GM19239 (cell line): ENCODE data around the gene OR4K2.
"Not testable (repeated sequence)": the region's sequence is repeated elsewhere in the genome, so short reads cannot be mapped to it uniquely, and the experiment has no call there.

Experiments
- DNase-seq: peaks from one replicate; pipeline ENCODE4 v3.0.0; 2011; ENCODE audit warnings: low spot score; ENCODE audit not compliant: insufficient read length
- FAIRE-seq: peaks from 2 replicates; lab custom pipeline; 2011; peaks lifted over from hg19 to GRCh38; lab: Jason Lieb, UNC

Gene OR4K2, protein sequence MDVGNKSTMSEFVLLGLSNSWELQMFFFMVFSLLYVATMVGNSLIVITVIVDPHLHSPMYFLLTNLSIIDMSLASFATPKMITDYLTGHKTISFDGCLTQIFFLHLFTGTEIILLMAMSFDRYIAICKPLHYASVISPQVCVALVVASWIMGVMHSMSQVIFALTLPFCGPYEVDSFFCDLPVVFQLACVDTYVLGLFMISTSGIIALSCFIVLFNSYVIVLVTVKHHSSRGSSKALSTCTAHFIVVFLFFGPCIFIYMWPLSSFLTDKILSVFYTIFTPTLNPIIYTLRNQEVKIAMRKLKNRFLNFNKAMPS

DNA sequence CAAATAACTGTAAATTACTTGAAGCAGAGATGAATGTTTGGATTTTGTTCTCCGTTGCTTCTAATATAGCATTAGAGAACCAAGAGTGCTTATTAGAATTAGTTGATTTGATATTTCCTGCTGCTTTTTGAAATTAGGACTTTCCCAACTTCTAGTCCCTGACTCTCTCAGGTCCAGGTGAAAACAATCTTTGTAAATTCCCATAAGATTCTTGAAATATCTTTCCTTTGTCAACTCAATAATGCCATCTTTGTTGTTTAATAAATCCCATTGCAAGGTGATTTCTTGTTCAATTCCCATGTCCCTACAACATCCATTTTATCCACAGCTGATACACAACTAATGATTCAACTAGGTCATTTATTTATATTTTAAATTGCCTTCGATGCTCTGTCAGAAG is at the start of gene OR4K2:
Gene OR4K2, plus strand, starts transcription at position 301 of the 400 bp plus-strand sequence. CDS start 1,126 bp downstream, outside the sequence.
- DNase-seq (no peak), FAIRE-seq (no peak)

DNA sequence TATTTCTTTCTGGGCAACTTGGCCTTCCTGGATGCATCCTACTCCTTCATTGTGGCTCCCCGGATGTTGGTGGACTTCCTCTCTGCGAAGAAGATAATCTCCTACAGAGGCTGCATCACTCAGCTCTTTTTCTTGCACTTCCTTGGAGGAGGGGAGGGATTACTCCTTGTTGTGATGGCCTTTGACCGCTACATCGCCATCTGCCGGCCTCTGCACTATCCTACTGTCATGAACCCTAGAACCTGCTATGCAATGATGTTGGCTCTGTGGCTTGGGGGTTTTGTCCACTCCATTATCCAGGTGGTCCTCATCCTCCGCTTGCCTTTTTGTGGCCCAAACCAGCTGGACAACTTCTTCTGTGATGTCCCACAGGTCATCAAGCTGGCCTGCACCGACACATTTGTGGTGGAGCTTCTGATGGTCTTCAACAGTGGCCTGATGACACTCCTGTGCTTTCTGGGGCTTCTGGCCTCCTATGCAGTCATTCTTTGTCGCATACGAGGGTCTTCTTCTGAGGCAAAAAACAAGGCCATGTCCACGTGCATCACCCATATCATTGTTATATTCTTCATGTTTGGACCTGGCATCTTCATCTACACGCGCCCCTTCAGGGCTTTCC is 47.2 kb upstream of the OR4K2 start:
- not testable (repeated sequence) for FAIRE-seq

DNA sequence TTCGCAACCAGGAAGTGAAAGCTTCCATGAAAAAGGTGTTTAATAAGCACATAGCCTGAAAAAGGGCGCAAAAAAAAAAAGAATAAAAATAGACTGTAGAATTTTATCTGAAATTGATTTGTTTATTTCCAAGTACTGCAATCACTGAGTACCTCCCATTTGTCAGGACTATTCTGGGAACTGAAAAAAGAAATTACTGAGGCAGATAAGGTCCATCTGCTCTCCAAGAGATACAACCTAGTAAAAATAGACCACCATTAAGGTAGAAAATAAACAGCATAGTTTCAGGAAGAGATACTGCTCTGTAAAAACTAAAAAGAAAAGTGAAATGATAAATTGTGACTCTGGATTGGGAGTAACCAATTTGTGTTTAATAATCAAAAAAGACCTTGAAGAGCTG is 46.6 kb upstream of the OR4K2 start:
- FAIRE-seq (no peak), DNase-seq (no peak)

More for the DNA sequence above, 47.2 kb upstream of the OR4K2 start:
- DNase-seq, result not testable (repeated sequence)

DNA sequence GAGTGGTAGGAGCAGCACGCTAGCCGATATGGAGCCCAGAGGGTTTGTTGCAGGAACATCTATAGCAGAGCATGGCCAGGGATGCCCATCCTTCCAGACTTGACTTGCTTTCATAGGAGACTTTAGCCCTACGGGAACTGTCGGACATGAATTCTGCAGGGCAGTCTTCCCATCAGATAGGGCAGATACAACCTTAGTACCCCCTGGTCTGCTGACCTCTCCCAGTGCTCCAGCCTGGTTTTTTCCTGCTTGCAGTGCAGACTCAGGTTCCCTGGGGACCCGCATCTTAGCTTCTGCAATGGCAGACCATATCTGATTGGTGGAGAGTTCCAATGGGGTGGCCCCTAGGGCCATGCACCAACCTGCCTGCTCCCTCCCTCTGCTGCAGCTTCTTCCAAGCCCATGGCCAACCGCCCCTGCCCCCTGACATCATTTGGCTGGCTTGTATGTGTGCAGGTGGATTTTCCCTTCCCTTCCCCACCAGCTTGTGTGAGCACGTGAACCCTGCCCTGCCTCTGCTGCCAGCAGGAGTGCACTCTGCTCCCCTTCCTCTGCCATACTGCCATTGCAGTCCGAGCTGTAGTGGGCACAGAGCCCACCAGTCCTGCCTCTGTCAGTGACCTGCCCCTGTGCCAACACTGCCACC is 40.6 kb upstream of the OR4K2 start:
- FAIRE-seq, result not testable (repeated sequence)

DNA sequence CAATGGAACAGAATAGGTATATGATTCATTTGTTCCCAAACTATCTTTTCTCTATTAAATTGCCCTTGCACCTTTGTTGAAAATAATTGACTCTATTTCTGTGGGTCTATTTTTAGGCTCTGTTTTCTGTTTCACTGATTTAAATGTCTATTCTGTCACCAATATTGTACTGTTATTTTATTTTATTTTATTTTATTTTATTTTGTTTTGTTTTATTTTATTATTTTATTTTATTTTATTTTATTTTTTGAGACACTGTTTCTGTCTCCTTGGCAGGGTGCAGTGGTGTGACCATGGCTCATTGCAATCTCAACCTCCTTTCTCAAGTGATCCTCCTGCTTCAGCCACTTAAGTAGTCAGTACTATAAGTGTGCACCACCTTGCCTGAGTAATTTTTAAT is 36.5 kb upstream of the OR4K2 start:
- DNase-seq (no peak), FAIRE-seq (no peak)

More for the DNA sequence above, 40.6 kb upstream of the OR4K2 start:
- not testable (repeated sequence) for DNase-seq

DNA sequence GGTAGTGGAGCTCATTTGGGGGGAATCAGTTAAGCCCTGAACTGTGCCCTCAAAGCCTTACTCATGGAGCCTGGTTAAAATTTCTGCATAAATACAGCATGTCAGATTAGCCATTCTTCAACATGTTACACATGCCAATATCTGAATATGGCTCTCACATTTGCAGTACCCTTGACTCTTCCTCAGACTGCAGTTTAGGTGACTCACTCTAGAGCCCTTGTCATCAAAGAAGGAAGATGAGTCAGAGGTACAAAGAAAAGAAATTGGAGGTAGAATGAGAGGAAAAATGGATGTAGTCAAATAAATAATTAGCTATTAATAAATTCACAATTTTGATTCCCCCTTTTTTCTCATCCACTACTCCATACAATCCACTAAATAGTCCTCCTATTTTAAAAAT is 23.6 kb upstream of the OR4K2 start:
- no peak for DNase-seq
- no peak for FAIRE-seq

DNA sequence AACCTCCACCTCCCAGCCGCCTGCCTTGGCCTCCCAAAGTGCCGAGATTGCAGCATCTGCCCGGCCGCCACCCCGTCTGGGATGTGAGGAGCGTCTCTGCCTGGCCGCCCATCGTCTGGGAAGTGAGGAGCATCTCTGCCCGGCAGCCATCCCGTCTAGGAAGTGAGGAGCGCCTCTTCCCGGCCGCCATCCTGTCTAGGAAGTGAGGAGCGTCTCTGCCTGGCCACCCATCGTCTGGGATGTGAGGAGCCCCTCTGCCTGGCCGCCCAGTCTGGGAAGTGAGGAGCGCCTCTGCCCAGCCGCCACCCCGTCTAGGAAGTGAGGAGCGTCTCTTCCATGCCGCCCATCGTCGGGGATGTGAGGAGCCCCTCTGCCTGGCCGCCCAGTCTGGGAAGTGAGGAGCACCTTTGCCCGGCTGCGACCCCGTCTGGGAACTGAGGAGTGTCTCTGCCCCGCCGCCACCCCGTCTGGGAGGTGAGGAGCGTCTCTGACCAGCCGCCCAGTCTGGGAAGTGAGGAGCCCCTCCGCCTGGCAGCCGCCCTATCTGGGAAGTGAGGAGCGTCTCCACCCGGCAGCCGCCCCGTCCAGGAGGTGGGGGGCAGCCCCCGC is 8.8 kb upstream of the OR4K2 start:
- FAIRE-seq, DNase-seq: not testable (repeated sequence)

DNA sequence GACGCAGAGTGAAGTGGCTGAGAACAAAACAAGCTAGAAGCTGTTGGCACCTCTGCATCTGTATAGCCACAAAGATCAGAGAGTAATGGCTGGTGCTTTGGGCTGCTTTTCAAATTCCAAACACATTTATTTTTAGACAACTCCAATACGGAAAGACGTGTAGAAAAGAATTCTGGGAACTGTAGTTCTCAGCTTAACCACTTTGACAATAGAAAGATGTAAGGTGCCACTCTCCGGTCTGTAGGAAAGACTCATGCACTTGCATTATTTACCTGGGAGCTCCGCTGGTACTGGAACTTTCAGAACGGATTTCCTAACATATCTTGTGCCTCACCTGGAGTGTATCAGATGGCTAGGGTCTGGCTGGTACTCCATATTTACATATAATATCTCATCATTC is 1.8 kb upstream of the OR4K2 start:
- DNase-seq (no peak), FAIRE-seq (no peak)

DNA sequence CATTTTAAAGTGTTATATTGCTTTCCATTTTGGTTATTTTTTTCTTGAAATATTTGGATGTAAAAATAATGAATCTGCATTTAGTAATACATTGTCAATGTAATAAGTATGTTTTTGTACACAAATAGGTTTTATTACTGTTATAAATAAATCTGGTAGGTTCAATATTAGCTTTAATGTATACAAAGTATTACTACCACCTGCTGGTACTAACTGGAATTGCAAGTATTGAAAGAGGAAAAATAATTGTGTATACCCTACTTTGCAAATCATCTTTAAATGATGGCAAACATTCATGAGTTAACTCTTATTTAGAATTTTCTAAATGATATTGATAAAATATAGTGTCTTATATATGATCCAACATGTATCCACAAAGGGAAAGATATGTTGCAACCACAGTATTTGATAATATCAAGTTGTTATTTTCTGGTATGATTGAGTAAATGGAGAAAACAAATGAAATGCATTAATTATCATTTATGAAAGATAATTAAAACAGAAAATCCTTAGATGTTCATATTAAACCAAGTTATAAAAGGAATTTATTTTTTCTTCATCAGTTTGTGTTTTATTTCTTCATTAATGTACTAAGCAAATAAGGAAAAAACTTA is 3.2 kb downstream of the OR4K2 start:
- FAIRE-seq, result no peak
- no peak for DNase-seq

DNA sequence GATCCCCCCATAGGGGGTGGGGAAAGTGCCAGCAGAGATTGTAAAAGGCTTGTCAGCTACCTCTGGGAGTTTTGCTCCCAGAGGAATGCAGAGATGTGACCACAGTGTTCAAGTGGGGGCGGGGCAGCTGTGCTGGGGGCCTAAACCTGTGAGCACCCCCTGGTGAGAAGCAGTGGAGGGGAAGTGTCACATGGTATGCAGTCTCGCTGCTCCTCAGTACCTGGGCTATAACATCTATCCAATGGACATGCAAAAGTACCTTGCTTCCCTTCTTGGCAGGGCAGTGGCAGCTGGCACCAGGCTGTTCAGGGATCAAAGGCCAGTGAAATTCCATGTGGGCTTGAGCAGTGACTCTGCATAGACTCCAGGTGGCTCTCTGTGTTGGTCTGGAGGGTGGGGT is 20.3 kb downstream of the OR4K2 start:
- FAIRE-seq, result no peak
- DNase-seq, result no peak

DNA sequence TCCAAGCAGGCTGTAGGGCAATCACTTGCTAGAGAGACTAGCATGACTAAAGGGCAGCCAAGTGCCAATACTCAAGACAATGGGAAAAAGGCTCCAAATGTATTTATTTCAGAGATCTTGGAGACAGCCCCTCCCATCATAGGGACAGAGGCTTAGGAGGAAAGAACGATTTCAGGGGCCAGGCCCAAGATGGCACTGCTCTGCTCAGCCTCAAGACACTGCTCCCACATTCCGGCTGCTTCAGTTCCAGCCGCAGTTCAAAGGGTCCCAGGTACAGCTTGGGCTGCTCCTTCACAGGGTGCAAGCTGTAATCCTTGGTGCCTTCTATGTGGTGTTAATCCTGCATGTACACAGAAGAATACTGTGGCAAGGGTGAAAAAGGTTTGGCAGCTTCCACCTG is 26.1 kb downstream of the OR4K2 start:
- FAIRE-seq, result no peak
- no peak for DNase-seq

DNA sequence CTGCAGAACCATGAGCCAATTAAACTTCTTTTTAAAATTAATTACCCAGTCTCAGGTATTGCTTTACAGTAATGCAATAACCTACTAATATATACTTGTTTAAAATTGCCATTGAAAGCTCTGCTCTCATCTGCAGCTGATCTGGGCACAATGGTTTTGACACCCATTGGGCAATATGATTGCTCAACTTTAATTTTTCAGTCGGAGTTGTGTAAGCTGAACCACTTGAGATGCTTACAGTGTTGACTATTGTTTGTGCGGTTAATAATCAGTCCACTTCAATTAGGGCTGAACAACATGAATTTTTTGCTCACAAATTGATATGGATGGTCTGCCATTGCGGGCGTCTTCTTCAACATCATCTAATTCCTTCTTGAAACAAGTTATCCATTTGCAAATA is 27.5 kb downstream of the OR4K2 start:
- FAIRE-seq, result no peak
- no peak for DNase-seq

DNA sequence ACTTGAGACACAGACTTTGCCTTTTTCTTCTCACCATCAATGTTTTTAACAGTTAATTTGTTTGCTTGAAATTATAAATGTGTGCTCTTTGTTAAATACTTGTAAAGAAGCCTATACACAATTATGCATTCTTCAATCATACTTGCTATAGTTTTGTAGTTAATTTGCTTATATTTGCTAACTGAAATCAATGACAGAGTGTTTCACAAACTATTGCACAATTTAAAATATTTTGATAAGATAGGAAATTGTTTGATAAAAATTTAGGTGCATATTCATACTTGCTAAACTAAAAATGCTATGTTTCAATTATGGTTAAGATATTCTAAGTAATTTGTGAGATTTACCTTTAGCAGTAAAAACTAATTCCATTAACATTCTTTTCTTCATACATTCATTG is 31.7 kb downstream of the OR4K2 start:
- no peak for DNase-seq
- no peak for FAIRE-seq

DNA sequence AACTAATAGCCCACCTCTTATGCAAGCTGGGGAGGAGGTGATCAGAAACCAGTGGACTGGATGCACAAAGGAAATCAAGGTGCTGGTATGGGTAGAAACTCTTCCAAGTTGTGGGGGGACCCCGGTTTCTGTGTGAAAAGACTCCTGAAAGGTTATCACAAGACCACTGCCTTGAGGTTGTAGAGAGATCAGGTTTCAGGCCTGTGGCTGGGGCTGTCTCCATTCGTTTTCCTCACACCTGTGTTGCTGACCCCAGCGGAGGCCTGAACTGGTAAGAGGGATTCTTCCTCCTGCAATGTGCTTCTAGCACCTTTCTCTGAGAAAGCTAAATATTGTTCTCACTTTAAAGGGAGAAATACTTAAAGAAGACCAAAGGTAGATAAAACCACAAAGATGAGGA is 36.2 kb downstream of the OR4K2 start:
- FAIRE-seq, result no peak
- DNase-seq, result no peak

DNA sequence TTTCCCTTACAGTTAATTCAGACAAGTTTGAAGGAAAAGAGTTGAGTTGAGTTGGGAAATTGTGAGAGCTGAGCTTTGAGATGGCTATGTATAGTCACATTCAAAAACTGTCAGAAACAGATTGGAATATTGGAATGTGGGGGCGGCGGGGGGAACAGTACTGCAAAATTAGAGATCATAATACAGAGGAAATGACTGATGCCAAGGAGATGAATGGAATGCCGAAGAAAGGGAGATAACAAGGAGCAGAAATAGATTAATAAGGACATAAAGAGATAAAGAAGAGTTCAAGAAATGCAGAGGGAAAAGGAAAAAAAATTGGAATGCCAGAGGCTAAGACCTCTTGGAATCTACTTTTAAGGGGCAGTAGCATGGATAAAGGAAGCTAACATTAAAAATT is 42.3 kb downstream of the OR4K2 start:
- DNase-seq (no peak), FAIRE-seq (no peak)

DNA sequence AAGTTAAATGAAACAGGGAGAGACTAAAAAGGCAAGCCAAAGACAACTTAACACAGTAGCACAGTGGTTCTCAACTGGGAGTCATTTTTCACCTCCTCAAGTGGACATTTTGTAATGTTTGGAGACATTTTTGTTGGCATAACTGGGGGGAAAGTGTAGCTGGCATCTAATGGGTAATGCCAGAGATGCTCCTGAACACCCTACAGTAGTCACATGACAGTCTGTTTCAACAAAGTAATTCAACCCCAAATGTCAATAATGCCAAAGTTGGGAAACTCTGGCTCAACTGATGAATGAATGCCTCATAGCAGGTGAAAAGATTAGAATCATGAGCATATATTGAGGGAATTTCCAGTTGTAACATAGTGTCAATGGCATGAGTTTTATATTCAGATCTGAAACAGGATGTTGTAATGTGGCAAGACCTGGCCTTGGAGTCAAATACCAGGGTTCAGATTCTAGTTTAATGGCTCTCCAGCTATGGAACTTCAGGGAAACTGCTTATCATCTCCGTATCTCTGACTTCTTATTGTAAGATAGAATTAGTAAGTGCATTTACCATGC is 43.1 kb downstream of the OR4K2 start:
- FAIRE-seq (no peak), DNase-seq (no peak)

DNA sequence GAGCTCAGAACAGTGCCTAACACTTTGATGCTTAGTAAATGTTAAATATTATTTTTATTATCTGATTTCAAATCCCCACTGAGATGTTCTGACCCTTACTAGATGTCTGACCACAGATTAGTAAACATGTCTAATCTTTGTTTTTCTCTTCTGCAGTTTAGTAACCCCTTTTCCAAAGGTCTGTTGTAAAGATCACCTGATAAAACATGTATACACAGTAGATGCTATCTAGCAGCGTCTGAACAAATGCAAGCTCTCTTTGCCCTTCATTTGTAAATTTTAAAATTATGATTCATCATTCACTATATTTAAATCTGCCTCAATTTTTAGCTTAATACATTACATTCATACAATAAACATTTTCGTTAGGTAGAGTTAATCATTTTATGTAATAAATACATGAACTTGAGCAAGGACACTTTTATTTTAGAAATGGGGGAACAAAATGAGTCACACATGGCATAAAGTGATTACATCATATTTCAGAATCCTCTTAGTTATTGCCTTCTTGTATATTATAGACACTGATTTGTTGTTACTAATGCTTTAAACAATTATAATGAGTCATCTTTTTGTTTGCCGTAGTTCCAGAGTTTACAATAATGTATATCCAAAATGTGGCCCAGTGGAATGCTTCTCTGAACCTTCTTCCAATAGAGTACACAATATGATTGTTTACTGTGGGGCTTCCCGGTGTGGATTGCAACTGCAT is 43.8 kb downstream of the OR4K2 start:
- no peak for FAIRE-seq

DNA sequence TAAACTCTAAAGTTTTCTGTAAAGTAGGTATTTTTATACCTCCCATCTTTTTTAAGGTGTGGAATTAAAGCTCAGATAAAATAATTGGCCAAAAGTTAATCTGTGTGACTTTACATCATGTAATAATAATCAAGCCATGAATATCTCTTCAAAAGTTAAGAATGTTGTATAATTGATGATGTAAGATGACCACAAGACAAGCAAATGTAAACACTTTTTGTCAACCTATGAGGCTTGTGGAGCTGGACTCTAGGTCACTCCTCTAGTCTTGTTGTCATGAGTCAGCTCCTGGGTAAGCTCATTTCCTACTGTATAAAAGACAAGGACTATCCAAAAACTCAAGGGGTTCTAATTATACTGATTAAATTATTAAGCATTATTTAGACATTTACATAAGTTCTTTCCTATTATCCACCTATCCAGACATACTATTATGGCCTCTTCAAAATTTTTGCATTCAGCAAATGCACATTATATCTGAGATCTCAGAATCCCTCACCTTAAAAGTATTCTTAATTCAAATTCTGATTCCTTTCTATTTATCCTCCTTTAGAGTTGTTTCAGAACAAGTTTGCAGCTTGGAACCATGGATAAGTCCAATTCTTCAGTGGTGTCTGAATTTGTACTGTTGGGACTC is 45.2 kb downstream of the OR4K2 start, which contains the start of gene OR4K5:
Gene OR4K5, plus strand, starts transcription at position 587 of the 637 bp plus-strand sequence. Its CDS starts 0 bp downstream, at position 587.
- no peak for FAIRE-seq

More for the DNA sequence above, 43.8 kb downstream of the OR4K2 start:
- DNase-seq, result no peak

DNA sequence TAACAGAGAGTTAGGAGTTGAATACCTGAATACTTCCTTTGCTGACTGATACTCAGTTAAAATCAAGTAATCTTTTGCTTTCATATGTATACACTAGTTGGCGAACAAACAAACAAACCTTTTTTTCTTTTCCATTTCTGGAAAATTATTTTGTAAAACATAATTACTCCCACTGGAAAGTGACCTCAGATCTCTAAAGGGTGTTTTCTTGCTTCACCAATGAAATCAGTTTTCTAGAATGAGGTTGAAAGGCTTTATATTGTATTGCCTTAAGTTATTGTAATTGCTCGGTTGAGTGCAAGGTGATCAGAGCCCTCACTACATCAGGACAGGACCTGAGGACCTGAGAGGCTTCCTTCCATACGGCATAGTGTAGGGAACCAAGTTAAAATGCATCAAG is 55.7 kb downstream of the OR4K2 start, which contains the start of gene OR4K1:
Gene OR4K1, plus strand, starts transcription at position 301 of the 400 bp plus-strand sequence. CDS start 4,750 bp downstream, outside the sequence.
- DNase-seq (no peak), FAIRE-seq (no peak)

More for the DNA sequence above, 45.2 kb downstream of the OR4K2 start, which contains the start of gene OR4K5:
- no peak for DNase-seq
